B cell (primary cell): ENCODE measurements around the gene NPR2.

ENCODE experiments used
- CTCF ChIP-seq: fragments of 200-600 bp; IDR thresholded peaks from one replicate; pipeline ENCODE4 v1.8.0; 2022; ENCODE audit warnings: antibody characterized with exemption, mild to moderate bottlenecking
- EZH2 ChIP-seq: IDR thresholded peaks from 2 replicates; pipeline ENCODE4 v1.6.1; 2012; ENCODE audit warnings: borderline replicate concordance, low read depth, mild to moderate bottlenecking, moderate library complexity, low read length; ENCODE audit not compliant: insufficient read depth, poor library complexity, severe bottlenecking

DNA sequence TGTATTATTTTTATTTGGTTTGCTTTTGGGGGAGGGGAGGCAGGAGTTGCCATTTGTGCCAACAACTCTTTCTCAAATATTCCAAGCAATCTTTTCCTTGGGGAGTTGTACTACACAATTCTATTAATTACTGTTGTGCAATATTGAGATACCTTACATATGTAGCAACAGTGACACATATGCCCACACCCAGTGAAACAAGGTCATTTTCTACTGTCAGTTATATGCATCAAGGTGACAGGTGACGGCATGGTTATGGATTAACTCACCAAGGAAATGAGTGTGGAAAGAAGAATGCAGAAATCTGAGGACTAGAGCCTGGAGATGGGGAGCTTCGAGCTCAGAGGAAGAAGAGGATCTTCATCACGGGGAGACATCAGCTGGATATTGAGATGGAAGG lies 19.4 kb upstream of the NPR2 start:
- TF ChIP-seq CTCF, result no peak
- TF ChIP-seq EZH2, result no peak
